AG20443 (cell line): Measurements from ENCODE around the gene MPP1.

Source experiments
- DNase-seq: peaks from one replicate; pipeline ENCODE4 v3.0.0; 2012; ENCODE audit warnings: low spot score, mixed read lengths

MPP1 gene

GRCh38 chrX:154812341-154813101, 7.2 kb upstream of the MPP1 start:
- no peak for DNase-seq

- no peak for DNase-seq
Observed at GRCh38 chrX:154809939-154810665, 4.8 kb upstream of the MPP1 start.

- no peak for DNase-seq
Observed at GRCh38 chrX:154806837-154807501, 1.7 kb upstream of the MPP1 start.

- peak; percentile 21 for DNase-seq
Observed at GRCh38 chrX:154805696-154806091, 409 bp upstream of the MPP1 start.

- DNase-seq, result no peak
Observed at GRCh38 chrX:154804261-154804956, 876 bp downstream of the MPP1 start.

GRCh38 chrX:154802947-154803346, 2.3 kb downstream of the MPP1 start:
- no peak for DNase-seq

- no peak for DNase-seq
Observed at GRCh38 chrX:154800478-154801210, 4.6 kb downstream of the MPP1 start.

- no peak for DNase-seq
Observed at GRCh38 chrX:154799556-154800348, 5.5 kb downstream of the MPP1 start.

GRCh38 chrX:154797006-154797405, 8.3 kb downstream of the MPP1 start:
- no peak for DNase-seq

GRCh38 chrX:154795016-154795415, 10.3 kb downstream of the MPP1 start:
- no peak for DNase-seq

- DNase-seq, result no peak
Observed at GRCh38 chrX:154793084-154793795, 12.0 kb downstream of the MPP1 start.

GRCh38 chrX:154791939-154792338, 13.3 kb downstream of the MPP1 start:
- no peak for DNase-seq

GRCh38 chrX:154791467-154791866, 13.8 kb downstream of the MPP1 start:
- no peak for DNase-seq

- no peak for DNase-seq
Observed at GRCh38 chrX:154785716-154786115, 19.6 kb downstream of the MPP1 start.

GRCh38 chrX:154784149-154784995, 20.9 kb downstream of the MPP1 start:
- DNase-seq, result no peak

- DNase-seq, result no peak
Observed at GRCh38 chrX:154780968-154781367, 24.3 kb downstream of the MPP1 start.

- peak; percentile 51 for DNase-seq
Observed at GRCh38 chrX:154779261-154779660, 26.0 kb downstream of the MPP1 start.

GRCh38 chrX:154776753-154777152, 28.5 kb downstream of the MPP1 start:
- no peak for DNase-seq
